ENCODE data around the gene DDAH2.

GRCh38 chr6:31722173-31722572 is 6.9 kb downstream of the DDAH2 start:
- TF ChIP-seq PBX3 (CRISPR knock-in tag; IDR thresholded peaks at IDR 0.05) = no peak
- TF ChIP-seq CTCF (tag by site-specific recombination; IDR thresholded peaks at IDR 0.05) = no peak
- TF ChIP-seq TCF7L2 (IDR thresholded peaks at IDR 0.05; ENCODE audit: borderline replicate concordance, low read depth, low read length) = no peak
- no peak for TF ChIP-seq ZBTB11 (tag by site-specific recombination; conservative IDR thresholded peaks at IDR 0.05; ENCODE audit: low read depth)
- TF ChIP-seq ZNF768 (tag by site-specific recombination; IDR thresholded peaks at IDR 0.05) = no peak
- no peak for TF ChIP-seq ZNF654 (tag by site-specific recombination; IDR thresholded peaks at IDR 0.05; ENCODE audit: low read depth)
- no peak for TF ChIP-seq ZNF510 (tag by site-specific recombination; IDR thresholded peaks at IDR 0.05; ENCODE audit: insufficient replicate concordance)
- TF ChIP-seq ZNF600 (tag by site-specific recombination; IDR thresholded peaks at IDR 0.05) = no peak
- no peak for TF ChIP-seq ZNF292 (tag by site-specific recombination; IDR thresholded peaks at IDR 0.05; ENCODE audit: borderline replicate concordance, low read depth)

All from HEK293 (cell line).